ENCODE data around the gene MAGIX.
"Not testable (repeated sequence)": the region's sequence is repeated elsewhere in the genome, so short reads cannot be mapped to it uniquely, and the experiment has no call there.

MAGIX gene
- 1.6 to 2.7 (median 2.1) reads per million in 4 experiments for total RNA-seq

DNA sequence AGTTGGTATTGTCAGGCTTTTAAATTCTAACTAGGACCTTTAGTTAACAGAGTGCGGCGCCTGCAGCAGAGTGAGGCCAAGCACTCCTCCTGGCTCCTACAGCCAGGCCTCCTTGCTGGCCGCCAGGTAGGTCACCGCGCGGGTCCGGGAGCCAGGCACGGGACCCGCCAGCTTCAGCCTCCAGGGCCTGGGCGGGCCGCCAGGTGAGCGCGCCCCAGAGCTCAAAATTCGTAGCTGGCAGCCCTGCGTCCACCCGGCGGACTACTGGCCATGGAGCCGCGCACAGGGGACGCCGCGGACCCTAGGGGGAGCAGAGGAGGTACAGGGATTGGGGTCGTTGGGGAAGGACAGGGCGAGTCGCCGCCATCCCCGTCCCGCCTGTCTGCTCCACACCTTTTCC, at the start of gene MAGIX:
TSS of gene MAGIX (plus strand) at position 139 of the 400 bp plus-strand sequence. CDS start at position 271, 132 bp downstream.
- no peak for DNase-seq

DNA sequence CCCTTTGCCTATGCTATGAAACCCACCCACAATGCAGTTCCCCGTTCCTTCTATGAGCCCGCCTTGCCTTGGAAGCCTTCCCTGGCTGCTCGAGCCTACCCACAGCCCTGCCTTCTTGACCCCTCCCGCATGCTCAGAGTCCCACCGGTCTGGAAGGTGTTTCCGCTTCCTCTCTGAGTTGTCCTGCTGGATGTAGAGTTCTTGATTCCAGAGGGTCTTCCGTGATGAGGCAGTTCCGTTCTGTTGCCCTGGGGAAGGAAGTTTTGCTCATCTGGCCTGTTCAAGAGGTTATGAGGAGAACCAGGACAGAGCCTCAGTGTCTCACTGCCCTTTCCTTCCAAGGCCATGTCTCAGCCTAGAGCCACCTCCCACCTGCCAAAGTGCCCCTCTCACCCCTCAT, 46.5 kb upstream of the MAGIX start:
- DNase-seq = no peak

DNA sequence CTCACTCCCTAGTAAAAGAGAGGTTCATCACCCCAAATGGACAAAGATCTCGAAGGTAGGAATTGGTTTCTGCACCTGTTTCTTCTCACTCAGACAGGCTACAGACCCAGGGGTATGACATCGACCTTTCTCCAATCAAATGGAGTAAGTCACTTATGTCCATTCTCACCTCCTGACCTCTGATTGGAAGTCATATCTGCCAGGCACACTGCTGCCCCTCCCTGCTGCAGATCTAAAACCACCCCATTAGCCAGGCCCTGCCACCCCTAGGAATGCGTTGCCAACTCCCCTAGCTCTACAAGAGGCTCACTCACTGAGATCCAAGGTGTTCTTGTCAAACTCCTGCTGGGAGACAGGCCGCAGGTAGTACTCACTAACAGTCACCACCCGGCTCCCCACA, 45.8 kb upstream of the MAGIX start:
- DNase-seq = no peak

DNA sequence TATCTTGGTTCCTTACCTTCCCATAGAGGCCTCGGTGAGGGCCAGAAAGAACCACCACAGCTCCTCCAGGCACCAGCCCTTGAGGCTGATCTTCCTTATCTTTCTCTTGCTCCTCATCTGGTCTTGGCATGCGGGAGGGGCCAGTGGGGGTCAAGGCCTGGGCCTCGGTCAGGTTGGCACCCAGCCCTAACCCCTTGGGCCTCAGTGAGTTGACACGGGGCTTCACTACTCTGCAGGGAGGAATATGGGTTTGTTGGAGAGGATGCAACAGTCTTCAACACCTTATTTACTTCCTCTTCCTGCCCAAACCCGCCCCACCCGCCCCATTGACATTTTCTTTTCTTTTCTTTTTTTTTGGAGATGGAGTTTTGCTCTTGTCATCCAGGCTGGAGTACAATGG, 45.0 kb upstream of the MAGIX start:
- DNase-seq = no peak

DNA sequence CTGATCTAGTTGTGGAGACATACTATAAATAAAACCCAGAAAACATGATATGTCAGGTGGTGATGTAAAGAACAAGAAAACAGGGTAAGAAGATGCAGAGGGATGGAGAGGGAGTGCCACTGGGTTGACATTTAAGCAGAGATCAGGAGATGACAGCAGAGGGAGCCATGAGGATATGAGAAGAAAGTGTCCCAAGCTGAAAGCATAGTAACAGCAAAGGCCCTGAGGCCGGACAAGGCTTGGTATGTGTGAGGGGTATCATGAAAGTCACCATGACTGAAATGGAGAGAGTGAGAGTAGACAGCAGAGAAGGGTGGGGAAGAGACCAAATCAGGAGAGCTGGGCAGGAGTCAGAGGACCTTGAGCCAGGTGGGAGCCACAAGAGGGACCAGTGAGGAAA, 42.5 kb upstream of the MAGIX start:
- DNase-seq = no peak

DNA sequence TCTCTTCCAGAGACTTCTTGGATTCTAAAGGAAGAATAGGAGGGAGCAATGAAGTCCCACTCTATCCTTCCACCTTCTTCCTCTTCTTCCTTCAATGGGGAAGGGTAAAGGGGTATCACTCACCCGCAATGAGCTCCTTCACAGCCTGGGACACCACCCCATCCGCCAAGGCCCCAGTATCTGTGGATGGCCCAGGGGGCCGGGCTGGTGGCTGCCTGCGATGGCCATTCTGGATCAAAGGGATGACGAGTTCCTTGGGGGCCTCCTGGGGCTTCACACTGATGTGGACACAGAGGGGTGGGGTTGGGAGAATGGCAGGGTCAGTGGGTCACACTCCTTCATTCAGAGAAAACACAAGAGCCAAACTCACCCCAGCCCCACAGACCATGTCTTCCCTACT, 40.1 kb upstream of the MAGIX start:
- DNase-seq = no peak

DNA sequence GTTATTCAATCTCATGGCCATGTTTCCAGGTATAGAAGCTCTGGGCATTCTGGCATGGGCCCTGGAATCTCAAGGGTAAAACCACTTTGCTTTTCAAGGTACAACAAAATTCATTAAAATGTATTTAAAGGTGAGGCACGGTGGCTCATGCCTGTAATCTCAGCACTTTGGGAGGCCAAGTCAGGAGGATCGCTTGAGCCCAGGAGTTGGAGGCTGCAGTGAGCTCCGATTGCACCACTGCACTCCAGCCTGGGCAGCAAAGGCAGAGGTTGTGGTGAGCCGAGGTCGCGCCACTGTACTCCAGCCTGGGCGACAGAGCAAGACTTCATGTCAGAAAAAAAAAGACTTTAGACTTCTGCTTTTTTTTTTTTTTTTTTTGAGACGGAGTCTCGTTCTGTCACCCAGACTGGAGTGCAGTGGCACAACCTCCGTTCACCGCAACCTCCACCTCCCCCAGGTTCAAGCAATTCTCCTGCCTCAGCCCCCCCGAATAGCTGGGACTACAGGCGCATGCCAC, 34.8 kb upstream of the MAGIX start:
- not testable (repeated sequence) for DNase-seq

DNA sequence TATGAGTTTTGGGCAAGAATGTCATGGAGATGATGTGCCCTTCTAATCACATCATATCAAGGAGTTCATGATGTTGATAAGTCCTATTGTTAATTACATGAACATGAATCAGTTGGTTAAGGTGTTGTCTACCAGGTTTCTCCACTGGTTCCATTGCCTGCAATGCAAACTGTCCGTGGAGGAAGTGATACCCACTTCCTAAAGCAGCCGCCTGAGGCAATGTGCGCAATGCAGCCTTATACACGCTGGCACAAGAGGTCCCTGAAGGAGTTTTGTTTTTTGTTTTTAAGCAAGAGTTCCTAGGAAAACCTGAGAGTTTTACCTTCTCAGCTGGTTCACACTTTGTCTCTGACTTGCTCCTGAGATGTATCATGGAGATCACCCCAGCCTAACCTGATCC, 33.1 kb upstream of the MAGIX start:
- no peak for DNase-seq

DNA sequence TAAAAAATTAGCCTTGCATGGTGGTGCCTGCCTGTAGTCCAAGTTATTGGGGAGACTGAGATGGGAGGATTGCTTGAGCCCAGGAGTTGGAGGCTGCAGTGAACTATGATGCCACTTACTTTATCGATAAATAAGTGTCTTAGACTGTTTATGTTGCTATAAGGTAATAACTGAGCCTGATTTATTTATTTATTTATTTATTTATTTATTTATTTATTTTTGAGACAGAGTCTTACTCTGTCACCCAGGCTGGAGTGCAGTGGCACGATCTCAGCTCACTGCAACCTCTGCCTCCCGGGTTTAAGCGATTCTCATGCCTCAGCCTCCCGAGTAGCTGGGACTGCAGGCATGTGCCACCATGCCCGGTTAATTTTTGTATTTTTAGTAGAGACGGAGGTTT, 30.3 kb upstream of the MAGIX start:
- DNase-seq = not testable (repeated sequence)

DNA sequence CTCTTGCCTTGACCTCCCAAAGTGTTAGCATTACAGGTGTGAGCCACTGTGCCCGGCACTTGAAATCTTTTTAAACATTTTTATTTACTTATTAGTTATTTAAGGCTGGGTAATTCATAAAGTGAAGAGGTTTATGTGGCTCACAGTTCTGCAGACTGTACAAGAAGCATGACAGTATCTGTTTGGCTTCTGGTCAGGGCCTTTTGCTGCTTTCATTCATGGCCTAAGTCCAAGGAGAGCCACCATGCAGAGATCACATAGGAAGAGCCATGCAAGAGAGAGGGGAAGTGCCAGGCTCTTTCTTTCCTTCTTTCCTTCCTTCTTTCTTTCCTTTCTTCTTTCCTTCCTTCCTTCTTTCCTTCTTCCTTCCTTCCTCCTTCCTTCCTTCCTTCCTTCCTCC, 28.8 kb upstream of the MAGIX start:
- DNase-seq = no peak

DNA sequence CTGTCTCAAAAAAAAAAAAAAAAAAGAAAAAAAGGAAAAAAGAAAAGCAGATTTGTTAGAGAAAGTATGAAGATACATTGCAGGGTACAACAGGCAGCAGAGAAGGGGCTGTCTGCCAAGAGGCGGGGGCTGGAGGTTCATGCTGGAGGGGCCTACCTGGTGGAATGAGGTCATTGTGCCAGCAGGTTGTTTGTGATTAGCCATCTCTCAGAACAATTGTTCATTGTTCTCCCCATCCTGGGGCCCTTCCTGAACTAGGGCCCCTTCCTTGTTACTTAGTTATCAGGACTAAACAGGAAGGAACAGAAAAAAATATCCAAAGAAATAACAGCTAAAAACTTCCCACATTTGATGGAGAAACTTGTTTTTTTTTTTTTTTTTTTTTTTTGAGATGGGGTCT, 25.1 kb upstream of the MAGIX start:
- no peak for DNase-seq

DNA sequence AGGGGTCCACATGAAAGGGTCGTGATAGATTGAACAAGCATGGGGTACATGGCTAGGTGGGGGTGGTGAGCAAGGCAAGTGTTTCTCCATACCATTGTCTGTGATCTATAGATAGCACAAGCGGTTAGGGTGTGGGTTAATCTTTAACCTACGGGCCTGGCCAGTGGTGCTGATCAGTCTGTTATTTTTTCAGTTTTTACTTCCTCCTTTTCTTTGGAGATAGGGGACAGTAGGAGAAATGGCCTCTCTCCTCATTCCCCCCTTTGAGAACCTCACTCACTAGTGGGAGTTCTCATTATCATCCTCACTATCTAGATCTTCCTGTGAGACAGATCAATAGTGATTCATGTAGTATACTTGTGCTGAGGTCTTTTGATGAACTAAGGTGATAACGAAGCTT, 22.8 kb upstream of the MAGIX start:
- DNase-seq = no peak

DNA sequence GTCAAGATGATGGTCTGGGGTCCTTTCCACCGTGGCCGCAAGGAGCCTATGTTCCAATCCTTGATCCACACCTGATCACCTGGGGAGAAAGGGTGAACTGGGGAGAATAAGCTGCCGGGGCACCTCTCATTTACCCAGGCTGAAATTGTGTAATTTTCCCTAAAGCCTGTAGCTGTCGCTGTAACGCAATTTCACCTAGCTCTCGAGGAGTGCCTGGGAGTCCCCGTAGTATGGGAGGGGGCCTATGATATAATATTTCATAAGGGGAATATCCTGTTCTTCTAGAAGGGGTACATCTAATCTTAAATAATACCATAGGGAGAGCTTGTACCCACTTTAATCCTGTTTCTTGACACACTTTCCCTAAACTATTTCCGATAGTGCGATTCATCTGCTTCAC, 20.3 kb upstream of the MAGIX start:
- DNase-seq = not testable (repeated sequence)

DNA sequence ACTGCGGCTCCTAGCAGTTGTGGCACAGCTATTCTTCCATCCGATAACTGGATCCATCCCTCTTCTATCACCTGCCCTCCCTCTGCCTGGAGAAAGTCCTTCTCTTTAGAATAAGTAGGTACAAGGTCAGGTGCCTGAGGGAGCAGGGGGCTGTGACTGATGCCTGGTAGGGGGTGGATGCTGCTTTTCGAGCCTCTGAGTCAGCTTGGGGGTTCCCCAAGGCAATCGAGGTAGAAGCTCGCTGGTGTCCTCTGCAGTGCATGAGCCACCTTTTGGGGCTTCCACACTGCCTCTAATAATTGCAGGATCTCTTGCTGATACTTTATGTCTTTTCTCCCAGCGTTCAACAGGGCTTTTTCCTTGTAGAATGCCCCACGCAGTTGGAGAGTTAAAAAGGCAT, 19.4 kb upstream of the MAGIX start:
- not testable (repeated sequence) for DNase-seq

DNA sequence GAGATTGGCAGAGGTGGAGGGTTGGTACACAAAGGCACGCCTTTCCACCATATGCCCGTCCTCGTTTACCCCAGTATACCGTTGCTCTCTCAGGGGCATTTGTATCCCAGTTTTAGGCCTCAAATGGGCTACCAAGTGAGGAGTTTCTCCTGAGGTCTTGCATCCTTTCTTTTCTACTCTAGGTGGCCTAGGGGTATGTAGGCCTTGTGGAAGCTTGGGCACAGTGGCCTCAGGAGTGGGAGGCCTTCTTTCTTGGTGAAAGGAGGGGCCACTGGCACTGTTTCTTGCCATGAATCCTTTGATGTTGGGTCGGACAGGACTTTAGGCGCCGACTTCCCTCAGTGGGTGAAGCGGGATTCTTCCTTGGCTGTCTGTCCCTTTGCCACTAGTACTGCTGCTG, 15.3 kb upstream of the MAGIX start:
- DNase-seq = no peak

DNA sequence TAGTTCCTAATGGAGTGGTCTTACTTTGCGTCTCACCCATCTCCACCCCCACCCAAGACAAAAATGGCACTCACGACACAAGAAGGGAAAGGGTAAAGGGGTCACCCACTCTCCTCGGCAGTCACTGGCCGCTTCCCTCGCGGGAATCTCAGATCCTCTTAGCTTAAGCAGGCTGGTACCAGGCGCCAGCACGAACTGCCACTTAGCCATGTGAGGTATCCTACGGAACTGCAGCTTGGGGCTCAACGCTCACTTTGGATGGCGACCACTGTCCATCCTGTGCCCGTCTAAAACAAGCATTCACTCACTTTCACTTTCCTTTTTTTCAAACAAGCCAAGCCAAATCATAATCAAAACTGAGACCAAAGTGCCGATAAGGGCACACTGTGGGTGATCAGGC, 14.6 kb upstream of the MAGIX start:
- no peak for DNase-seq

DNA sequence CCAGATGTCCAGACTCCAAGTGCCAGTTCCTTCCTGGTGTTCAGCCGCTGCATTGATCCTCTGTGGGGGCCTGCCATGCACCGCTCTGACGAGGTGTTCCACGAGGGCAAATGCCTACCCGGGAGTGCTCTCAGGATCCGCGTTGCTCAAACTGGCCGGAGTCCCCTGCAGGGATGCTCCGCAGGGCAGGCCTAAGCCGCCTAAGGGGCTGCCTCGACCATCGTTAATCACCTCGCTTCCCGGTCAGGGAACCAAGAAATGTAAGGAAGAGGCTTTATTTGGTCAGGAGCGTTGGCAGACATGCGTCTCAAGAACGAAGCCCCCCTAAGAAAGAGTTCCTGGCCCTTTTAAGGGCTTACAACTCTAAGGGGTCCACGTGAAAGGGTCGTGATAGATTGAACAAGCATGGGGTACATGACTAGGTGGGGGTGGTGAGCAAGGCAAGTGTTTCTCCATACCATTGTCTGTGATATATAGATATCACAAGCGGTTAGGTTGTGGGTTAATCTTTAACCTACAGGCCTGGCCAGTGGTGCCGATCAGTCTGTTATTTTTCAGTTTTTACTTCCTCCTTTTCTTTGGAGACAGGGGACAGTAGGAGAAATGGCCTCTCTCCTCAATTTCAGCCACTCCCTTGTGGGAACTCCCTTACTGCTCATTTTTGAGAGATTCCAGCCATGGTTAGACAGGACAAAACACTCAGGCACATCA, 14.0 kb upstream of the MAGIX start:
- not testable (repeated sequence) for DNase-seq

DNA sequence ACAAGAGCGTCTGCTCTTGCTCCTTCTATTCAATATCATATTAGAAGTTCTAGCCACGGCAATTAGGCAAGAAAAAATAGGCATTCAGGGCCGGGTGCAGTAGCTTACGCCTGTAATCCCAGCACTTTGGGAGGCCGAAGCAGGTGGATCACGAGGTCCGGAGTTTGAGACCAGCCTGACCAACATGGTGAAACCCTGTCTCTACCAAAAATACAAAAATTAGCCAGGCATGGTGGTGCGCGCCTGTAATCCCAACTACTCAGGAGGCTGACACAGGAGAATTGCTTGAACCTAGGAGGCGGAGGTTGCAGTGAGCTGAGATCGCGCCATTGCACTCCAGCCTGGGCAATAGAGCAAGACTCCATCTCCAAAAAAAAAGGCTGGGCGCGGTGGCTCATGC, 13.3 kb upstream of the MAGIX start:
- DNase-seq = not testable (repeated sequence)

DNA sequence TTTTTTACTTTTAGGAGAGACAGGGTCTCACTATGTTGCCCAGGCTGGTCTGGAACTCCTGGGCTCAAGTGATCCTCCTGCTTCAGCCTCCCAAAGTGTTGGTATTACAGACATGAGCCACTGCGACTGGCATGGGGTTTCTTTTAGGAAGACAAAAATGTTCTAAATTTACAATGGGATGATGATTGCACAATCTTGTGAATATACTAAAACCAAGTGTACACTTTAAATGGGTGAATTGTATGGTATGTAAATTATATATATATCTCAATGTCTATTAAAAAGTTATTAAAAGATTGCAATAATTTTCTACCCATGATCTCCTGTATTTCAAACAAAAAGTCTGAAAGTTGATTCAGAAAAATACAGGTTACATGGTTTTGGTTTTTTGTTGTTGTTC, 9.1 kb upstream of the MAGIX start:
- DNase-seq = no peak

DNA sequence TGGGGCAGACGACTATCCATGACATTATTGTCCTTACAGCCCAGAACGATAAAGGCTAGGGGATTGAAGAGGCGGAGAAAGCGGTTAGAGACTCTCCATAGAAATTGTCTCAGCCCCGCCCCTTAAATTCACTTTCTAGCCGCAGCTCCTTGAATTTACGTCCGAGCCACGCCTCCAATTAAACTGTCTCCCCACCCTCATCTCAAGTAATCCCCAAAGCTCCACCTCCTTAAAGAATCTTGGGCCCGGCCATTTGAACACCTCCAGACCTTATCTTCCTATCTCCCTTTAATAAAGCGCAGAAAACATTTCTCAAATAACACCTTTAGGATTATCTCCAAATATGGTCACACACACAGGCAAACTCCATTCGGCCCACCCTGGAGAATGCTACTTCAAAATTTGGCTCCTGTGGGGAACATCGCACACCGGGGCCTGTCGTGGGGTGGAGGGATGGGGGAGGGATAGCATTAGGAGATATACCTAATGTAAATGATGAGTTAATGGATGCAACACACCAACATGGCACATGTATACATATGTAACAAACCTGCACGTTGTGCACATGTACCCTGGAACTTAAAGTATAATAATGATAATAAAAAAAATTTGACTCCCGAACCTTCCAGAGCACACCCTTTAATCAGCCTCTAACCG, 7.2 kb upstream of the MAGIX start:
- peak; percentile 6 for DNase-seq

DNA sequence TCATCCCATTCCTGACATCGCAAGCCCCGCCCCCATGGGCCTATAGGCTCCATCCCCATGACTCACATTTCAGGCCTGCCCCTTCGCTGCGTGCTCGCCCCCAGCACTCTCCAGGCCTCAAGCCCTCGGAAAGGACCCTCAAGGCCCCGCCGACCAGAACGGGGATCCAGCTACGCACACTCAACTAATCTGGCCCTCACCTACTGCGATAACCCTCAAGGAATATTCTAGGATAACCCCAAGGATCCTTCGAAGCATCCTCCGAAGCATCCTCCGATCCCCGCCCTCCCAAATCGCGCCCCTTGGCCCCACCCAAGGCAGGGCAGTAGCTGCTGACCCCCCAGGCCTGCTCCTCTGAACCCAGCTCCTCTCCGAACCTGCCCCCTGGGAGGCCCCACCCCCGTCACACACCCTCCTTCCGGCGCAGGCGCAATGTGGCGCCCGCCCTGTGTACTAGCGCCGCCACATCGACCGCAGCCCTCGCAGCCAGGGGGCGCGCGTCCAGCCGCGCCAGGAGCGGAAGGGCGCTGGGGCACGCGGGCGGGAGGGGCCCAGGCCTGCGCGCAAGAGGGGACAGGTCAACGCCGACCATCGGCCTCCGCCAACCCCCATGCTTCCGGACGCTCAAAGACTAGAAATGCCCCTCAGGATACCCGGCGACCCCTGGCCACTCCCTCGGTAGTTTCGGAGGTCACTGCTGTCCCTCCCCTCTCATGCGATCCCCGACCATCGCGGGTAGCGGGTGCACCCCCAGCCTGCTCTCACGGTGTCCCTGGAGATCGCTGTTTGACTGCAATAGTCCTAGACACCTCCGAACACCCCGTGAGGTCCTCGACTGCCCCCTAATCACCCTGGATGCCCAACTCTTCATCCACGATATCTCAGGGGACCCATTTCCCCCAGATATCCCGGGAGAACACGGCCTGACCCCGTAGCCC, 6.4 kb upstream of the MAGIX start:
- peak; percentile 75 for DNase-seq

DNA sequence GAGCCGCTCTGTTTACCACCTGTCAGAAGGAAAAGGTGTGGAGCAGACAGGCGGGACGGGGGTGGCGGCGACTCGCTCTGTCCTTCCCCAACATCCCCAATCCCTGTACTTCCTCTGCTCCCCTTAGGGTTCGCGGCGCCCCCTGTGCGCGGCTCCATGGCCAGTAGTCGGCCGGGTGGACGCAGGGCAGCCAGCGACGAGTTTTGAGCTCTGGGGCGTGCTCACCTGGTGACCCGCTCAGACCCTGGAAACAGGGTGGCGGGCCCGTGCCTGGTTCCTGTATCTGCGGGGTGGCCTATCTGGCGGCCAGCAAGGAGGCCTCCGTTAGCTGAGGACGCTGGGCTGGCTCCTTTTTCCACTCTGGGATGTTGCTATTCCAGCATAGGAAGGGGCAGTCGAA, 5.4 kb upstream of the MAGIX start:
- no peak for DNase-seq

DNA sequence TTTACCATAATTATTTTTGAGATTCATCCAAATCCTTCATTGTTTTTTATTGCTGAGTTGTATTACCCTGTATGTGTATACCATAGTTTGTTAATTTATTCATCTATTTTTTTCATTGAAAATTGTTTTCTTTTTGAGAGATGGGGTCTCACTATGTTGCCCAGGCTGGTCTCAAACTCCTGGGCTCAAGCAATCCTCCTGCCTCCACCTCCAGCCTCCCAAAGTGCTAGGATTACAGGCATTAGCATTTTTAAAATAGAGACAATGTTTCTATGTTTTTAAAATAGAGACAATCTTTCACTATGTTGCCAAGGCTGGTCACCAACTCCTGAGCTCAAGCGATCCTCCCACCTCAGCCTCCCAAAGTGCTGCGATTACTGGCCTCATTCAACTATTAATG, 1.6 kb upstream of the MAGIX start:
- no peak for DNase-seq
